Muscle of back (tissue), 11 donors: ENCODE data around the gene NTF3. TPM values are rescaled to one million over a fixed set of nuclear protein-coding genes. Genes with fewer than 3 reads are reported as not detected.

ENCODE experiments used
- DNase-seq, 3 donors: peaks; one replicate each; pipeline versions ENCODE4 v3.0.0 to v3.0.0-alpha.2; 2013
- polyA plus RNA-seq, 10 donors: library from polyadenylated mRNA; unstranded; fragments of 120-200 nt; gene quantifications; one replicate each; pipeline ENCODE4 v1.2.1, GENCODE V29; 2013; ENCODE audit not compliant: insufficient read length in 10 of 10

Gene NTF3
- polyA plus RNA-seq, 10 donors = 1.9 to 4.9 (median 2.7) TPM

GRCh38 chr12:5487948-5488625, 56.2 kb downstream of the NTF3 start:
- no peak for DNase-seq

- no peak for DNase-seq
Measured at GRCh38 chr12:5488626-5488955, 56.7 kb downstream of the NTF3 start.

- DNase-seq = no peak
Measured at GRCh38 chr12:5489017-5489416, 57.1 kb downstream of the NTF3 start.

- DNase-seq = peak in 1 of 3 donors; percentile 46
Measured at GRCh38 chr12:5489760-5490406, 58.0 kb downstream of the NTF3 start.

- DNase-seq = no peak
Measured at GRCh38 chr12:5492562-5492961, 60.7 kb downstream of the NTF3 start.

- DNase-seq = no peak
Measured at GRCh38 chr12:5493018-5493417, 61.1 kb downstream of the NTF3 start.

GRCh38 chr12:5494343-5494742, 62.4 kb downstream of the NTF3 start:
- DNase-seq = no peak

- no peak for DNase-seq
Measured at GRCh38 chr12:5497329-5498053, 65.6 kb downstream of the NTF3 start.

GRCh38 chr12:5498076-5498475, 66.2 kb downstream of the NTF3 start:
- DNase-seq = no peak

- DNase-seq = no peak
Measured at GRCh38 chr12:5498806-5499205, 66.9 kb downstream of the NTF3 start.

- DNase-seq = peak in 1 of 3 donors; percentile 82
Measured at GRCh38 chr12:5499566-5500330, 67.8 kb downstream of the NTF3 start.

- DNase-seq = no peak
Measured at GRCh38 chr12:5500331-5500659, 68.4 kb downstream of the NTF3 start.

GRCh38 chr12:5503774-5504173, 71.9 kb downstream of the NTF3 start:
- DNase-seq = no peak

- DNase-seq = no peak
Measured at GRCh38 chr12:5505116-5505515, 73.2 kb downstream of the NTF3 start.

- no peak for DNase-seq
Measured at GRCh38 chr12:5505751-5506150, 73.8 kb downstream of the NTF3 start.

GRCh38 chr12:5506295-5506694, 74.4 kb downstream of the NTF3 start:
- no peak for DNase-seq

GRCh38 chr12:5506821-5507231, 74.9 kb downstream of the NTF3 start:
- peak in 2 of 3 donors; percentile 14 to 49 for DNase-seq

- DNase-seq = no peak
Measured at GRCh38 chr12:5507401-5507935, 75.6 kb downstream of the NTF3 start.

GRCh38 chr12:5507944-5508343, 76.0 kb downstream of the NTF3 start:
- DNase-seq = no peak

GRCh38 chr12:5509102-5509501, 77.2 kb downstream of the NTF3 start:
- DNase-seq = no peak

GRCh38 chr12:5509557-5509956, 77.6 kb downstream of the NTF3 start:
- no peak for DNase-seq

GRCh38 chr12:5510251-5510805, 78.4 kb downstream of the NTF3 start:
- no peak for DNase-seq
